ENCODE measurements around the gene RXFP4.

GRCh38 chr1:155919801-155920200 lies 21.6 kb upstream of the RXFP4 start:
- no peak for TF ChIP-seq CTCF (conservative IDR thresholded peaks at IDR 0.05)
- no peak for TF ChIP-seq ZFX (IDR thresholded peaks at IDR 0.05)
